Astrocyte of the spinal cord (primary cell): ENCODE data around the gene CCDC92B.

Experiments used
- DNase-seq: peaks from one replicate; pipeline ENCODE4 v3.0.0; 2011; ENCODE audit warnings: low read depth, low spot score
- H3K4me3 ChIP-seq: 2 replicates; pipeline ENCODE4 v1.5.1; 2011; ENCODE audit warnings: low read depth, mild to moderate bottlenecking, low read length, moderate library complexity
- CTCF ChIP-seq: IDR thresholded peaks from 2 replicates; pipeline ENCODE4 v1.5.1; 2012; ENCODE audit warnings: low read depth, mild to moderate bottlenecking, low read length, inconsistent platforms
- in situ Hi-C: cut with HindIII; loops from 2 replicates; pipeline ENCODE4 v1.10.0; 2017; ENCODE audit warnings: low sequenced_read_pairs

Gene CCDC92B

GRCh38 chr17:2736956-2737355, 12.5 kb downstream of the CCDC92B start:
- no peak for DNase-seq
- in situ Hi-C loops: no loop called here
- no peak overlapping the region for H3K4me3 ChIP-seq
- no peak for TF ChIP-seq CTCF

- DNase-seq: no peak
- TF ChIP-seq CTCF: no peak
- in situ Hi-C loops: no loop called here
- no peak overlapping the region for H3K4me3 ChIP-seq
These were observed 13.6 kb downstream of the CCDC92B start for GRCh38 chr17:2735896-2736295.

GRCh38 chr17:2734939-2735338, 14.5 kb downstream of the CCDC92B start:
- TF ChIP-seq CTCF: no peak
- in situ Hi-C loops: no loop called here
- H3K4me3 ChIP-seq: no peak overlapping the region
- DNase-seq: no peak

- no peak overlapping the region for H3K4me3 ChIP-seq
- in situ Hi-C loops: no loop called here
- no peak for DNase-seq
- TF ChIP-seq CTCF: no peak
These were observed 17.6 kb downstream of the CCDC92B start for GRCh38 chr17:2731807-2732206.

- in situ Hi-C loops: no loop called here
- TF ChIP-seq CTCF: no peak
- DNase-seq: no peak
These were observed 18.6 kb downstream of the CCDC92B start for GRCh38 chr17:2730764-2731353.

GRCh38 chr17:2724784-2725164, 24.7 kb downstream of the CCDC92B start:
- peak; percentile 11 for DNase-seq
- no peak for TF ChIP-seq CTCF
- H3K4me3 ChIP-seq: no peak overlapping the region
- in situ Hi-C loops: no loop called here

More at GRCh38 chr17:2730764-2731353, 18.6 kb downstream of the CCDC92B start:
- H3K4me3 ChIP-seq: no peak overlapping the region
